Measurements from ENCODE around the gene TBC1D25.

- TF ChIP-seq EZH2 (IDR thresholded peaks at IDR 0.05; ENCODE audit: borderline replicate concordance, low read length) (no peak), CTCF (conservative IDR thresholded peaks at IDR 0.05 in 1 of 2, IDR thresholded peaks at IDR 0.05 in 1 of 2; ENCODE audit: extremely low read depth in 1 of 2, insufficient read depth in 1 of 2, low read depth in 1 of 2, low read length in 2 of 2) (no peak)
These were observed 39.2 kb downstream of the TBC1D25 start for GRCh38 chrX:48578661-48579128.
